Measurements from ENCODE around the gene ADPRHL1.

ADPRHL1 gene

GRCh38 chr13:113452942-113453901 lies at the start of gene ADPRHL1:
Gene ADPRHL1, minus strand, starts transcription at chr13:113453488. Its CDS starts 51 bp downstream, at chr13:113453437.
- Histone ChIP-seq H3K79me2 (ENCODE audit: control insufficient read depth, low read length) (peaks cover 13% of the 10 kb centered on the region), H3K36me3 (ENCODE audit: control insufficient read depth, low read length) (peaks cover 37% of the 10 kb centered on the region), H4K20me1 (ENCODE audit: control insufficient read depth, insufficient read depth, low read depth, low read length) (no peaks in the 10 kb centered on the region), H3K4me2 (ENCODE audit: low read length) (no peak within 1 kb of the TSS), H3K27me3 (ENCODE audit: control insufficient read depth, low read length) (no peaks in the 10 kb centered on the region), H3K4me3 (ENCODE audit: low read length) (no peak within 1 kb of the TSS), H3K9me3 (ENCODE audit: control insufficient read depth, insufficient read depth, low read length) (no peaks in the 10 kb centered on the region), H3K4me1 (ENCODE audit: control insufficient read depth, low read length) (peaks cover 28% of the 10 kb centered on the region), H3K9me2 (replicated peaks; ENCODE audit: control insufficient read depth, low read length) (no peaks in the 10 kb centered on the region), H3K27ac (ENCODE audit: low read depth, low read length) (no peak within 1 kb of the TSS), H3F3A (ENCODE audit: control insufficient read depth, insufficient read depth) (peaks cover 19% of the 10 kb centered on the region)
- no peak for TF ChIP-seq CTCF (IDR thresholded peaks at IDR 0.05; ENCODE audit: low read depth, low read length, poor library complexity, severe bottlenecking)

- Histone ChIP-seq H3K36me3 (ENCODE audit: control insufficient read depth, low read length) (peaks cover 62% of the 10 kb centered on the region), H3K9me3 (ENCODE audit: control insufficient read depth, insufficient read depth, low read length) (no peaks in the 10 kb centered on the region), H3K4me2 (ENCODE audit: low read length) (no peak overlapping the region), H3K27me3 (ENCODE audit: control insufficient read depth, low read length) (no peaks in the 10 kb centered on the region), H3K79me2 (ENCODE audit: control insufficient read depth, low read length) (no peaks in the 10 kb centered on the region), H3K4me3 (ENCODE audit: low read length) (no peak overlapping the region), H4K20me1 (ENCODE audit: control insufficient read depth, insufficient read depth, low read depth, low read length) (no peaks in the 10 kb centered on the region), H3F3A (ENCODE audit: control insufficient read depth, insufficient read depth) (no peaks in the 10 kb centered on the region), H3K27ac (ENCODE audit: low read depth, low read length) (no peak overlapping the region), H3K4me1 (ENCODE audit: control insufficient read depth, low read length) (no peaks in the 10 kb centered on the region), H3K9me2 (replicated peaks; ENCODE audit: control insufficient read depth, low read length) (no peaks in the 10 kb centered on the region)
- TF ChIP-seq CTCF (IDR thresholded peaks at IDR 0.05; ENCODE audit: low read depth, low read length, poor library complexity, severe bottlenecking) (no peak), EZH2phosphoT487 (IDR thresholded peaks at IDR 0.05; ENCODE audit: borderline replicate concordance, low read length) (no peak)
These were observed 49.4 kb upstream of the ADPRHL1 start for GRCh38 chr13:113502686-113503085.

GRCh38 chr13:113500530-113501265 lies 47.4 kb upstream of the ADPRHL1 start:
- Histone ChIP-seq H3K36me3 (ENCODE audit: control insufficient read depth, low read length) (peaks cover 81% of the 10 kb centered on the region), H3K27me3 (ENCODE audit: control insufficient read depth, low read length) (no peaks in the 10 kb centered on the region), H3K4me2 (ENCODE audit: low read length) (no peak overlapping the region), H3K4me3 (ENCODE audit: low read length) (no peak overlapping the region), H3K4me1 (ENCODE audit: control insufficient read depth, low read length) (no peaks in the 10 kb centered on the region), H3K9me2 (replicated peaks; ENCODE audit: control insufficient read depth, low read length) (no peaks in the 10 kb centered on the region), H3K79me2 (ENCODE audit: control insufficient read depth, low read length) (no peaks in the 10 kb centered on the region), H3F3A (ENCODE audit: control insufficient read depth, insufficient read depth) (peaks cover 6% of the 10 kb centered on the region; the same call in 1 of the 2 replicates), H3K27ac (ENCODE audit: low read depth, low read length) (no peak overlapping the region), H4K20me1 (ENCODE audit: control insufficient read depth, insufficient read depth, low read depth, low read length) (no peaks in the 10 kb centered on the region), H3K9me3 (ENCODE audit: control insufficient read depth, insufficient read depth, low read length) (no peaks in the 10 kb centered on the region; the same call in 1 of the 2 replicates)
- TF ChIP-seq EZH2phosphoT487 (IDR thresholded peaks at IDR 0.05; ENCODE audit: borderline replicate concordance, low read length) (no peak), CTCF (IDR thresholded peaks at IDR 0.05; ENCODE audit: low read depth, low read length, poor library complexity, severe bottlenecking) (no peak)
